ENCODE results near the gene CCDC71L.
"Not testable (repeated sequence)": the region's sequence is repeated elsewhere in the genome, so short reads cannot be mapped to it uniquely, and the experiment has no call there.

CCDC71L gene

DNA sequence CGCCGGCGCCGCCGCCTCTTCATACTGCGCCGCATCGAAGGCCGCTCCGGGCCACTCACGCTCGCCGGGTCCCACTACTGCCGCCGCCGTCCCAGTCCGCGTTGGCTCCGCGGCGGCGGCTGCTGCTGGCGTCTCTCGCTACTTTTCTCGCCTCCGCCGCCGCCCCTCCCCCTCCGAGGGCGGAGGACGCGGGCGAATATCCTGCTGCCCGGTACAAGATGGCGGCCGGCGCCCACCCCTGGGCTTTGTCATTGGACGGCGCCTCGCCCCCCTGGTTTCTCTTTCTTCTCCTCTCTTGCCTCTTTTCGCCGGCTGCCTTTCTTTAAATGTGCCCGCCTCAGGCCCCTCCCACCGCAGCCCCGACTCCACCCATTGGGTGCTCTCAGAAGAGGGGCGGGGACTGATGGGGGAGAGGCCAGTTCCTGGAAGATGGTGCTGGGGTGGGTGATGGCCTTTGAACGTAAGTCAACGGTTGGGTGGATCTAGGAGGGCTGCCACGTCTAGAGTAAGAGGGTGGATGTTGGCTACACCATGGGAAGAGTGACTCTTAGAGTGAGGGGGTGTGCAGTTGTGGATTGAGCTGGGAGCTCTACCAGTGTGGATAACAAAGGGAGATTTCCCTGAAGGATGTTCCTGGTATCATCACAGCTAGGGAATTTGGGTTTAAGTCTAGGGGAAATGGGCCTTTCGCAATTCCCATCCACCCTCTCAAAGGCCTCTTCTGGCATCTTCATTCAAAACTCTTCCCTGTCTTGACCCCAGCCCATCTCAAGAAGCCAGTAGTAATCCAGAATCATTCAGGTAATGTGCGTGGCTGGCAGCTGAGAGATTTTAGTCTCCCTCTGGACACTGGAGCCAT lies at the start of gene CCDC71L:
TSS of gene CCDC71L (minus strand) at position 297 of the 859 bp plus-strand sequence. CDS start at position 35, 262 bp downstream.
- DNase-seq (ENCODE audit: low read depth) = peak; percentile 64

GRCh38 chr7:106709604-106710003 lies 48.6 kb upstream of the CCDC71L start:
- not testable (repeated sequence) for DNase-seq (ENCODE audit: low read depth)

GRCh38 chr7:106704000-106704840 lies 43.3 kb upstream of the CCDC71L start:
- DNase-seq (ENCODE audit: low read depth) = no peak

DNA sequence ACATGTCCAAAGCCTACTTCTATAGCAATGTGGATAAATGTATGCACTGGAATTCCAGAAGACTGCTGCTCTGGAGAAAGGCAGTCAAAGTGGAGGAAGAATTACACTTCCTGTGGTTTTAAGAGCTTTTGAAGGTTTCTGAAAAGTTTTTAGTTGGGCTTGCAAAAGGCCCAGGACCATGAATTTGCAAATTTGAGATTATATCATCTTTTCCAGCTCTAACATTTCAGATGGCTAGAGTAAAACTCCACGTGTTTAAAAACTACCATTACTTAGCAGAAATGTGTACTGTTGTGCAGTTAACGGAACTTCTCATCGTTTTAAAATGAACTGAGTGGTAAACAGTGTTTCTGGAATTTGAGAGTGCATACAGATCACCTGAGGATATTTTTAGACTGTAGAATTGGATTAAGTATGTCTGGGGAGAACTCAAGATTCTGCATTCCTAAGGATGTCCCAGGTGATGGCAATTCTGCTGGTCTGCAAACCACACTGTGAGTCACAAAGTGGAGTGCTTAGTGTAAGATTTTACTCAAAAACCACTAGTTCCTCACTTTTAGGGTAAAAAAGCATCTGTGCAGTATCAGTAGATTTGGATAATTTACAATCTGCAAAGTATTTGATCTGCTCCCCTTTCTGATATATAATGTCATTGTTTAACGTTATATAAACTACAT lies 32.9 kb upstream of the CCDC71L start:
- DNase-seq (ENCODE audit: low read depth) = no peak

- DNase-seq (ENCODE audit: low read depth) = no peak
These were observed 31.6 kb upstream of the CCDC71L start for GRCh38 chr7:106692450-106693051.

GRCh38 chr7:106688161-106688560 lies 27.2 kb upstream of the CCDC71L start:
- not testable (repeated sequence) for DNase-seq (ENCODE audit: low read depth)

DNA sequence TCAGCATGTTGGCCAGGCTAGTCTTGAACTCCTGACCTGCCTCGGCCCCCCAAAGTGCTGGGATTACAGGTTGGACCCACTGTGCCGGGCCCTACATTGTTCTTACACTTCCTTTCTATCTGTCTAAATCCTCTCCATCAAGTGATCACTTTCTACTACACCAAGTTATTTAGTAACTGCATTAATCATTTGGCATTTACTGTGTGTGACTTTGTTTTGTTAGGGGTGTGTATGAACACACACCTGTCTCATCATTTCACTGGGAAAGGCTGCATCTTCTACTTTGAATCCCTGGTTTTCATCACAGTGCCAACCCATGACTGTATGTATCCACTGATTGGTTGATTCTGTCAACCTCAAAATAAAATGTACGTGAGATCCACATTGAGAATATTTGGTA lies 23.0 kb upstream of the CCDC71L start:
- no peak for DNase-seq (ENCODE audit: low read depth)

GRCh38 chr7:106681815-106682495 lies 21.0 kb upstream of the CCDC71L start:
- DNase-seq (ENCODE audit: low read depth) = peak; percentile 22

- no peak for DNase-seq (ENCODE audit: low read depth)
These were observed 18.4 kb upstream of the CCDC71L start for GRCh38 chr7:106679153-106679931.

DNA sequence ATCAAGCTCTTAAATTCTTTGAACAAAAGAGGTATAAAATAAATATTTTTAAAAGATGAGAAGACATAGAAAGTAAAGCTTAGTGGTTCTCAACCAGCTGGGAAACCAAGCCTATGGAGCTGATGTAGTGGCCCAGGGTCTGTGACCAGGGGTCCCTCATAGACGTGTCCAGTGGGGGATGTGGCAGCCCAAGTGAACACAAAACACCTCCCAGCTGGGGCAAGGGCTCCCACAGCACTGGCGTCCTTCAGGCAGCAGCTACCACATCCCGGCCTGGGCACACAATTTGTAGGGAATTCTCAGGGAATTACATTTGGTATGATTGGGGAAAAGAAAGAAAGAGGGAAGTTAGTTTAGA lies 17.8 kb upstream of the CCDC71L start:
- no peak for DNase-seq (ENCODE audit: low read depth)

DNA sequence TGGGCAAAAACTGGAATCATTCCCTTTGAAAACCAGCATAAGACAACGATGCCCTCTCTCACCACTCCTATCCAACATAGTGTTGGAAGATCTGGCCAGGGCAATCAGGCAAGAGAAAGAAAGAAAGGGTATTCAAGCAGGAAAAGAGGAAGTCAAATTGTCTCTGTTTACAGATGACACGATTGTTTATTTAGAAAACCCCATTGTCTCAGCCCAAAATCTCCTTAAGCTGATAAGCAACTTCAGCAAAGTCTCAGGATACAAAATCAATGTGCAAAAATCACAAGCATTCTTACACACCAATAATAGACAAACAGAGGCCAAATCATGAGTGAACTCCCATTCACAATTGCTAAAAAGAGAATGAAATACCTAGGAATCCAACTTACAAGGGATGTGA lies 15.5 kb upstream of the CCDC71L start:
- not testable (repeated sequence) for DNase-seq (ENCODE audit: low read depth)

DNA sequence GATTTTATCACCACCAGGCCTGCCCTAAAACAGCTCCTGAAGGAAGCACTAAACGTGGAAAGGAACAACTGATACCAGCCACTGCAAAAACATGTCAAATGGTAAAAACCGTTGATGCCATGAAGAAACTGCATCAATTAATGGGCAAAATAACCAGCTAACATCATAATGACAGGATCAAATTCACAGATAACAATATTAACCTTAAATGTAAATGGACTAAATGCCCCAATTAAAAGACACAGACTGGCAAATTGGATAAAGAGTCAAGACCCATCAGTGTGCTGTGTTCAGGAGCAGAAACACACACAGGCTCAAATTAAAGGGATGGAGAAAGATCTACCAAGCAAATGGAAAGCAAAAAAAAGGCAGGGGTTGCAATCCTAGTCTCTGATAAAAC lies 12.7 kb upstream of the CCDC71L start:
- not testable (repeated sequence) for DNase-seq (ENCODE audit: low read depth)

GRCh38 chr7:106671930-106672329 lies 11.0 kb upstream of the CCDC71L start:
- DNase-seq (ENCODE audit: low read depth) = not testable (repeated sequence)

- no peak for DNase-seq (ENCODE audit: low read depth)
These were observed 10.2 kb upstream of the CCDC71L start for GRCh38 chr7:106671160-106671559.

- no peak for DNase-seq (ENCODE audit: low read depth)
These were observed 8.0 kb upstream of the CCDC71L start for GRCh38 chr7:106668861-106669524.

- no peak for DNase-seq (ENCODE audit: low read depth)
These were observed 5.4 kb upstream of the CCDC71L start for GRCh38 chr7:106666353-106666752.

DNA sequence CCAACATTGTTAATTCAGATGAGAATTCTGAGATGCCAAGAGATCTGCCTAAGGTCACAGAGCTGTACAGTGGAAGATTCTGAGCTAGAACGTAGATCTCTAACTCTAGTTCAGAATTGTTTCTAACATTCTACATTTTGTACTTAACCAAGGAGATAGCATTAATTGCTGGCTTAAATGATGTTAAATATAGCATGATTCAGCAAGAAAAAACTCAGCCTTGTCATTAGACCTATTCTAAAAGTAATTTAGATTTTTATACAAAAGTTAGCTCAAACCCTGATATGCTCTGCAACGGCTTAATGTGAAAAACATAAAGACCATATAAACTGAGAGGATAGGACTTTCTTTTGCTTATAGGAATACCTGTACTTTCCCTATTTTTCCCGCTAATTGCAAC lies 3.4 kb upstream of the CCDC71L start:
- no peak for DNase-seq (ENCODE audit: low read depth)

DNA sequence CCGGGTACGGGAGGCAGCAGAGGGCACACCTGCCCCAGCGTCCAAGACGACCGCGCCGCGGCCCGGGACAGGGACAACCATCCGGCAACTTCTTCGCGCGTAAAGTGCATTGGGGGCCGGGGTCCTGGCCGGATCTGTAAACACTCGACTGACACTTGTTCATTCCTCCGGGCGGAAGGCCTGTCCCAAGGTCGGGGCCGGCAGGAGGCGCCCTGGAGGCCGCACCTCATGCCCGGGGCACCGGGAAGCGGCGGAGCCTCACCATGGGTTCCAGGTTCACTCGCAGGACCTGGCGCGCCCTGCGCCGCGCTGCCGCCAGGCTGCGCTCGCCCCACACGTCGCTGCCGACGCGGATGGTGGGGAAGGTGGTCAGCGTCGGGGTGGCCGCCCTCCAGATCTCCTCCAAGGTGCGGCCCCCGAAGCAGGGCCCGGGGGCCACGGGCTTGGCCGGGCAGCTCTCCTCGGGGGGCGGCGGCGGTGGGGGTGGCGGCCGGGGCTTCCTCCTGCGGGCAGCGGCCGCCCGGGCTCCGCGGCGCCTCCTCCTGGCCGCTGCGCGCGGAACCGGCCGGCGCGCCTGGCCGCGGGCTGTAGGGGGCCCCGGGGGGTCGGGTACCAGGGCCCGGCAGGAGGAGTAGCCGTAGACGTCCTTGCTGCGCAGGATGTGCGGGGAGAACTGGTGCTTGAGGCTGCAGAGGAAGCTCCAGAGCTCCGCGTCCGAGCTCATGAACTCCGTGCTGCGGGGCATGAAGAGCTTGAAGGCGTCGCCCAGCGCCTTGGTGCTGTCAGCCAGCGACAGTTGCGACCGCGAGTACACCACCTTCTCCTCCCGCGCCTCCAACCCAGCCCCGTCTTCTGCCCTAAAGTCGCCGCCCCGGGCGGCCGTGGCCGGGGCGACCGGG lies 746 bp downstream of the CCDC71L start:
- peak; percentile 51 for DNase-seq (ENCODE audit: low read depth)
